Measurements from ENCODE around the gene VGLL1. TPM values are rescaled to one million over a fixed set of nuclear protein-coding genes. Genes with fewer than 3 reads are reported as not detected.

Gene VGLL1
- total and polyA plus RNA-seq, 2 experiments from 2014 or later, result not detected

- no peaks in the 10 kb centered on the region for H3K36me3 ChIP-seq
- H3K4me3 ChIP-seq, result no peak overlapping the region
- no peak for TF ChIP-seq CTCF (IDR thresholded peaks at IDR 0.05; ENCODE audit: low read depth, low read length)
- no peaks in the 10 kb centered on the region for H3K27me3 ChIP-seq
- no peaks in the 10 kb centered on the region for H3K4me1 ChIP-seq (ENCODE audit: low read depth)
- H3K9me3 ChIP-seq (ENCODE audit: low read depth), result no peaks in the 10 kb centered on the region
- H3K27ac ChIP-seq, result no peak overlapping the region
- DNase-seq (ENCODE audit: low read depth in 1 of 2, low spot score in 1 of 2), result no peak
Measured at GRCh38 chrX:136551410-136551809, 19.4 kb downstream of the VGLL1 start.

- Histone ChIP-seq H3K36me3 (no peaks in the 10 kb centered on the region), H3K4me1 (ENCODE audit: low read depth) (no peaks in the 10 kb centered on the region), H3K9me3 (ENCODE audit: low read depth) (no peaks in the 10 kb centered on the region), H3K27ac (no peak overlapping the region), H3K27me3 (no peaks in the 10 kb centered on the region), H3K4me3 (no peak overlapping the region)
- DNase-seq (ENCODE audit: low read depth in 1 of 2, low spot score in 1 of 2), result no peak
- no peak for TF ChIP-seq CTCF (IDR thresholded peaks at IDR 0.05; ENCODE audit: low read depth, low read length)
Measured at GRCh38 chrX:136555694-136556093, 23.7 kb downstream of the VGLL1 start.

GRCh38 chrX:136572030-136572429 is 40.0 kb downstream of the VGLL1 start:
- TF ChIP-seq CTCF (IDR thresholded peaks at IDR 0.05; ENCODE audit: low read depth, low read length), result no peak

GRCh38 chrX:136574548-136574947 is 42.5 kb downstream of the VGLL1 start:
- no peak overlapping the region for H3K27ac ChIP-seq
- no peak for TF ChIP-seq CTCF (IDR thresholded peaks at IDR 0.05; ENCODE audit: low read depth, low read length)
- H3K36me3 ChIP-seq, result no peaks in the 10 kb centered on the region
- no peaks in the 10 kb centered on the region for H3K27me3 ChIP-seq
- H3K9me3 ChIP-seq (ENCODE audit: low read depth), result no peaks in the 10 kb centered on the region
- H3K4me1 ChIP-seq (ENCODE audit: low read depth), result no peaks in the 10 kb centered on the region
- H3K4me3 ChIP-seq, result no peak overlapping the region
- peak; percentile 16 to 28 for DNase-seq (ENCODE audit: low read depth in 1 of 2, low spot score in 1 of 2)

More at GRCh38 chrX:136572030-136572429, 40.0 kb downstream of the VGLL1 start:
- DNase-seq (ENCODE audit: low read depth in 1 of 2, low spot score in 1 of 2), result no peak
- Histone ChIP-seq H3K9me3 (ENCODE audit: low read depth) (no peaks in the 10 kb centered on the region), H3K36me3 (no peaks in the 10 kb centered on the region), H3K4me1 (ENCODE audit: low read depth) (no peaks in the 10 kb centered on the region), H3K4me3 (no peak overlapping the region), H3K27me3 (no peaks in the 10 kb centered on the region), H3K27ac (no peak overlapping the region)

- H3K4me3 ChIP-seq, result no peak overlapping the region
- no peaks in the 10 kb centered on the region for H3K4me1 ChIP-seq (ENCODE audit: low read depth)
- TF ChIP-seq CTCF (IDR thresholded peaks at IDR 0.05; ENCODE audit: low read depth, low read length), result peak; percentile 74
- no peaks in the 10 kb centered on the region for H3K9me3 ChIP-seq (ENCODE audit: low read depth)
- H3K36me3 ChIP-seq, result no peaks in the 10 kb centered on the region
- no peaks in the 10 kb centered on the region for H3K27me3 ChIP-seq
- DNase-seq (ENCODE audit: low read depth in 1 of 2, low spot score in 1 of 2), result peak; percentile 54 to 63
- no peak overlapping the region for H3K27ac ChIP-seq
Measured at GRCh38 chrX:136577552-136577951, 45.5 kb downstream of the VGLL1 start.

GRCh38 chrX:136580316-136580715 is 48.3 kb downstream of the VGLL1 start:
- H3K36me3 ChIP-seq, result no peaks in the 10 kb centered on the region
- H3K27ac ChIP-seq, result no peak overlapping the region
- no peaks in the 10 kb centered on the region for H3K27me3 ChIP-seq
- no peak for DNase-seq (ENCODE audit: low read depth in 1 of 2, low spot score in 1 of 2)
- H3K4me1 ChIP-seq (ENCODE audit: low read depth), result peaks cover 11% of the 10 kb centered on the region
- H3K4me3 ChIP-seq, result no peak overlapping the region
- H3K9me3 ChIP-seq (ENCODE audit: low read depth), result no peaks in the 10 kb centered on the region
- no peak for TF ChIP-seq CTCF (IDR thresholded peaks at IDR 0.05; ENCODE audit: low read depth, low read length)
